Lung (tissue), 12 donors: ENCODE data around the gene INTS4. TPM values are rescaled to one million over a fixed set of nuclear protein-coding genes. Genes with fewer than 3 reads are reported as not detected.

Source experiments
- ATAC-seq: fragments of 200-7000 bp; cut with Tn5 transposase; one replicate; pipeline ENCODE4 v1.9.1; 2020; ENCODE audit warnings: moderate number of reproducible peaks; ENCODE audit not compliant: insufficient read depth, low FRiP score
- DNase-seq, 3 donors: peaks; one replicate each; pipeline ENCODE4 v3.0.0-alpha.2; 2013 to 2017
- H3K27ac ChIP-seq, 2 donors: one replicate each; pipeline ENCODE4 v1.5.1; 2013; ENCODE audit warnings: mild to moderate bottlenecking in 2 of 2, moderate library complexity in 2 of 2, control low read depth in 1 of 2, inconsistent platforms in 1 of 2, low read depth in 1 of 2, low read length in 1 of 2
- H3K27me3 ChIP-seq, 3 donors: one replicate each; pipeline ENCODE4 v1.5.1; 2013; ENCODE audit warnings: low read length in 2 of 3; ENCODE audit not compliant: control insufficient read depth in 3 of 3, insufficient read depth in 3 of 3
- H3K36me3 ChIP-seq, 4 donors: one replicate each; pipeline ENCODE4 v1.5.1; 2013; ENCODE audit warnings: low read length in 4 of 4, mild to moderate bottlenecking in 1 of 4, moderate library complexity in 1 of 4; ENCODE audit not compliant: control insufficient read depth in 4 of 4, insufficient read depth in 4 of 4
- H3K4me1 ChIP-seq, 5 donors: one replicate each; pipeline ENCODE4 v1.5.1; 2013; ENCODE audit warnings: low read length in 5 of 5, mild to moderate bottlenecking in 2 of 5, moderate library complexity in 1 of 5; ENCODE audit not compliant: control insufficient read depth in 5 of 5, insufficient read depth in 5 of 5
- H3K4me3 ChIP-seq: one replicate; pipeline ENCODE4 v1.5.1; 2013; ENCODE audit warnings: mild to moderate bottlenecking, control low read depth, moderate library complexity
- H3K9ac ChIP-seq, 2 donors: one replicate each; pipeline ENCODE4 v1.5.1; 2013; ENCODE audit warnings: low read length in 2 of 2, control low read depth in 1 of 2; ENCODE audit not compliant: insufficient read depth in 1 of 2
- H3K9me3 ChIP-seq, 4 donors: one replicate each; pipeline ENCODE4 v1.5.1; 2013; ENCODE audit warnings: low read length in 3 of 4, mild to moderate bottlenecking in 1 of 4, moderate library complexity in 1 of 4; ENCODE audit not compliant: control insufficient read depth in 4 of 4, insufficient read depth in 3 of 4
- WGBS, 2 donors: extraction: QIAGEN DNeasy Blood & Tissue Kit; methylation state at CpG; one replicate each; pipeline ENCODE4 v1.1.7; 2013; 5-methylcytosine and 5-hydroxymethylcytosine counted together
- polyA plus RNA-seq, 2 donors: library from polyadenylated mRNA; stranded (reverse); fragments of 200-250 nt; gene quantifications; one replicate each; pipeline ENCODE4 v1.2.1, GENCODE V29; 2013
- total RNA-seq, 2 donors: library from RNA; depleted of rRNA in 1 of 2; stranded (reverse); fragments of >200 nt in 1 of 2; gene quantifications; one replicate each; pipeline ENCODE4 v1.2.1, GENCODE V29; 2014 to 2021
- TF ChIP-seq, protein P1 (sequence below): IDR thresholded peaks from 2 replicates; pipeline ENCODE4 v1.5.1; 2012; ENCODE audit warnings: mild to moderate bottlenecking; ENCODE audit errors: control extremely low read depth, extremely low read depth
- donor health status: control.
- donor health status: control.
- donor health status: Bipolar disorder and iron deficiency.
- donor health status: healthy.
- donor health status: DM: yes; HTN: yes; CAD: no.

The INTS4 gene
- total and polyA plus RNA-seq, 4 donors, result 15.8 to 56.2 (median 22.9) TPM

DNA sequence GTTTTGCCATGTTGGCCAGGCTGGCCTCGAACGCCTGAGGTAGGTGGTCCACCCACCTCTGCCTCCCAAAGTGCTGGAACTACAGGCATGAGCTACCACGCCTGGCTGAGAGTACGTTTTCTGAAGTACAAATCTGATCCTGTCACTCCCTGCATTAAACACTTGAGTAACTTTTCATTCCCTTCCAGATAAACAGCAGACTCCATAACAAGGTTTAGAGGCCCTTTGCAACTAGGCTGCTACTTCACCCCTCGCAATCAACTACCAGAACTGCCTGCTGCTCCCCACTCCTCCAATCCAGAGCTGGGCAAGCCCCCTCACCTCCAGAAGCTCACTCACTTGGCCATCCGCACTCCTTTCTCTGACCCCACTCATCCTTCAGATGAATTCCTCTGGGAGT is 27.1 kb upstream of the INTS4 start:
- H3K9ac ChIP-seq, result no peak overlapping the region
- H3K4me1 ChIP-seq, result peaks cover 0 to 28% (median 5%) of the 10 kb centered on the region in 5 donors
- TF ChIP-seq, protein P1, sequence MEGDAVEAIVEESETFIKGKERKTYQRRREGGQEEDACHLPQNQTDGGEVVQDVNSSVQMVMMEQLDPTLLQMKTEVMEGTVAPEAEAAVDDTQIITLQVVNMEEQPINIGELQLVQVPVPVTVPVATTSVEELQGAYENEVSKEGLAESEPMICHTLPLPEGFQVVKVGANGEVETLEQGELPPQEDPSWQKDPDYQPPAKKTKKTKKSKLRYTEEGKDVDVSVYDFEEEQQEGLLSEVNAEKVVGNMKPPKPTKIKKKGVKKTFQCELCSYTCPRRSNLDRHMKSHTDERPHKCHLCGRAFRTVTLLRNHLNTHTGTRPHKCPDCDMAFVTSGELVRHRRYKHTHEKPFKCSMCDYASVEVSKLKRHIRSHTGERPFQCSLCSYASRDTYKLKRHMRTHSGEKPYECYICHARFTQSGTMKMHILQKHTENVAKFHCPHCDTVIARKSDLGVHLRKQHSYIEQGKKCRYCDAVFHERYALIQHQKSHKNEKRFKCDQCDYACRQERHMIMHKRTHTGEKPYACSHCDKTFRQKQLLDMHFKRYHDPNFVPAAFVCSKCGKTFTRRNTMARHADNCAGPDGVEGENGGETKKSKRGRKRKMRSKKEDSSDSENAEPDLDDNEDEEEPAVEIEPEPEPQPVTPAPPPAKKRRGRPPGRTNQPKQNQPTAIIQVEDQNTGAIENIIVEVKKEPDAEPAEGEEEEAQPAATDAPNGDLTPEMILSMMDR, result no peak
- H3K27me3 ChIP-seq, result no peaks in the 10 kb centered on the region
- peak overlapping the region in 1 of 2 donors; percentile 26 for H3K27ac ChIP-seq
- H3K36me3 ChIP-seq, result peaks cover 0 to 4% (median under 1%) of the 10 kb centered on the region in 4 donors
- no peak overlapping the region for H3K4me3 ChIP-seq
- ATAC-seq (no peak), DNase-seq (peak in 1 of 3 donors; percentile 20)
- H3K9me3 ChIP-seq, result no peaks in the 10 kb centered on the region
- 68 to 83% methylated on average over 6 of the region's 6 CpGs for WGBS, 2 donors

DNA sequence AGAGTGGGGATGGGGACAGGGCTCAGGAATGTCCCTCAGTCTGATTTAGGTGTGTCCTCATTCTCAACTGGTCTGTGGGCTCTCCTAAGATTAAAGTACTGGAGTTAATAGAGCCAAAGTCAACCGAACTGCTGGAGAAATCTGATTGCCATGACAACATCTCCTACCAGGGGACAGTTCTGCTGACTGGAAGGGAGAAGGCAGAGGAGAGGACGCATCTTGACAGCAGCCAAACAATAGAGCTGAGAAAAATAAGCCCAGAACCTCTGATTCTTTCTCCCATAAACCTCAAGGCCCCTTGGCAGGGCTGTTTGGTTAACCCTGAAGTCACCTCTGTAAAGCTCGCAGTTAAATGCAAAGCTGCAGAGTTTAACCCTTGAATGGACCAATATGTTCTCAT is 25.8 kb upstream of the INTS4 start:
- DNase-seq (peak in 2 of 3 donors; percentile 31 to 53), ATAC-seq (no peak)
- Histone ChIP-seq H3K9ac (no peak overlapping the region), H3K9me3 (no peaks in the 10 kb centered on the region), H3K4me3 (no peak overlapping the region), H3K36me3 (peaks cover 0 to 17% (median 4%) of the 10 kb centered on the region in 4 donors), H3K27ac (no peak overlapping the region), H3K4me1 (peaks cover 0 to 28% (median 5%) of the 10 kb centered on the region in 5 donors), H3K27me3 (no peaks in the 10 kb centered on the region)
- WGBS, 2 donors, result 54% methylated on average over 3 of the region's 3 CpGs
- TF ChIP-seq, protein P1, result no peak

DNA sequence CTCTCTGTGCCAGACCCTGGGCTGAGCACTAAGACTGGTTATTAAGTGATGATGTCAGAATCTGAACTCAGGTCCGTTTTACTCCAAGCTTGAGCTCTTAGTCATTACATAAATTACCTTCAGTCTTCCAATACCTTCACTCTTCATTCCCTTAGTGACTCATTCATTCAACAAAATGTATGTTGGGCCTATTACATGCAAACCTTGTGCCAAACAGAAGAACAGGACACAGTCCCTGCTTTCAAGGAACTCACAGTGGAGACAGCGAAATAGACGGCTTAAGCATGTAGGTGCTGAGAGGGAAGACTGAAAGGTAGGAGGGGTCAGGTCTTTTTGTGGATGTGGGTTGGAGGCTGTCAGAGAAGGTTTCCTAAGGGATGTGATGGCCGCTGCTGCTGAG is 25.3 kb upstream of the INTS4 start:
- no peak overlapping the region for H3K27ac ChIP-seq

More for the DNA sequence above, 25.3 kb upstream of the INTS4 start:
- Histone ChIP-seq H3K4me3 (no peak overlapping the region), H3K9me3 (no peaks in the 10 kb centered on the region), H3K9ac (no peak overlapping the region), H3K27me3 (no peaks in the 10 kb centered on the region), H3K36me3 (peaks cover 0 to 18% (median 4%) of the 10 kb centered on the region in 4 donors), H3K4me1 (peaks cover 0 to 28% (median 5%) of the 10 kb centered on the region in 5 donors)
- DNase-seq (no peak), ATAC-seq (no peak)
- WGBS, 2 donors, result 57 to 59% methylated on average over 4 of the region's 4 CpGs
- TF ChIP-seq, protein P1, result no peak
